Measurements from ENCODE around the gene C19orf12.

C19orf12 gene

GRCh38 chr19:29662278-29662603 lies 52.8 kb downstream of the C19orf12 start:
- no peak for DNase-seq

GRCh38 chr19:29660835-29661234 lies 54.2 kb downstream of the C19orf12 start:
- peak; percentile 63 for DNase-seq

- DNase-seq, result no peak
These were observed 56.7 kb downstream of the C19orf12 start for GRCh38 chr19:29658221-29658991.

- DNase-seq, result no peak
These were observed 59.3 kb downstream of the C19orf12 start for GRCh38 chr19:29655648-29656335.

- no peak for DNase-seq
These were observed 61.7 kb downstream of the C19orf12 start for GRCh38 chr19:29653398-29653797.

GRCh38 chr19:29651622-29652394 lies 63.3 kb downstream of the C19orf12 start:
- DNase-seq, result no peak

- DNase-seq, result no peak
These were observed 64.2 kb downstream of the C19orf12 start for GRCh38 chr19:29650772-29651387.
